Measurements from ENCODE around the gene SNED1. TPM values are rescaled to one million over a fixed set of nuclear protein-coding genes. Genes with fewer than 3 reads are reported as not detected.

Gene SNED1
- total and polyA plus RNA-seq, 9 of the 15 experiments (the other 6 are each of a cell fraction or from before 2014, with no cell fraction given) = 0.03 to 0.07 (median 0.05) TPM; not detected in 5

GRCh38 chr2:241049739-241050623 is 51.6 kb downstream of the SNED1 start (continued):
- TF ChIP-seq MCM3 (IDR thresholded peaks at IDR 0.05) (no peak), PRMT5 (CRISPR knock-in tag; IDR thresholded peaks at IDR 0.05) (0 out of 2 replicates have a peak, but pooled peaks have one; percentile 52), CHD4 (IDR thresholded peaks at IDR 0.05; ENCODE audit: insufficient read depth, insufficient replicate concordance, low read depth, low read length, poor library complexity, severe bottlenecking) (no peak), ZNF785 (CRISPR knock-in tag; IDR thresholded peaks at IDR 0.05) (no peak), BCOR (IDR thresholded peaks at IDR 0.05) (no peak), CREM (IDR thresholded peaks at IDR 0.05; ENCODE audit: low read depth) (no peak), ZNF766 (CRISPR knock-in tag; conservative IDR thresholded peaks at IDR 0.05) (no peak), HLTF (IDR thresholded peaks at IDR 0.05) (no peak), FOXJ3 (CRISPR knock-in tag; IDR thresholded peaks at IDR 0.05) (no peak), ZNF134 (CRISPR knock-in tag; conservative IDR thresholded peaks at IDR 0.05) (no peak), HNRNPUL1 (IDR thresholded peaks at IDR 0.05; ENCODE audit: low read length) (no peak), HMGN3 (IDR thresholded peaks at IDR 0.05; ENCODE audit: borderline replicate concordance, extremely low read depth, insufficient read length, low read depth, low read length) (no peak), TAL1 (IDR thresholded peaks at IDR 0.05) (no peak), NRF1 (conservative IDR thresholded peaks at IDR 0.05 in 1 of 2, IDR thresholded peaks at IDR 0.05 in 1 of 2) (no peak), ZNF23 (CRISPR knock-in tag; IDR thresholded peaks at IDR 0.05) (no peak), NEUROD1 (IDR thresholded peaks at IDR 0.05; ENCODE audit: borderline replicate concordance, low read depth, low read length, partially characterized antibody) (no peak), C11orf30 (IDR thresholded peaks at IDR 0.05; ENCODE audit: low read depth) (peak; percentile 61), THAP7 (CRISPR knock-in tag; IDR thresholded peaks at IDR 0.05) (no peak), KDM5B (IDR thresholded peaks at IDR 0.05; ENCODE audit: insufficient replicate concordance, low read depth, low read length) (no peak), KAT2B (IDR thresholded peaks at IDR 0.05; ENCODE audit: low read depth, low read length) (no peak), CHD2 (IDR thresholded peaks at IDR 0.05; ENCODE audit: low read depth, low read length) (no peak), HDAC8 (tag; IDR thresholded peaks at IDR 0.05) (no peak), ZNF445 (CRISPR knock-in tag; IDR thresholded peaks at IDR 0.05; ENCODE audit: low read depth) (no peak), FOXP1 (CRISPR knock-in tag; IDR thresholded peaks at IDR 0.05) (no peak), ZNF316 (IDR thresholded peaks at IDR 0.05) (peak; percentile 77)
- TF ChIP-seq, protein P1, sequence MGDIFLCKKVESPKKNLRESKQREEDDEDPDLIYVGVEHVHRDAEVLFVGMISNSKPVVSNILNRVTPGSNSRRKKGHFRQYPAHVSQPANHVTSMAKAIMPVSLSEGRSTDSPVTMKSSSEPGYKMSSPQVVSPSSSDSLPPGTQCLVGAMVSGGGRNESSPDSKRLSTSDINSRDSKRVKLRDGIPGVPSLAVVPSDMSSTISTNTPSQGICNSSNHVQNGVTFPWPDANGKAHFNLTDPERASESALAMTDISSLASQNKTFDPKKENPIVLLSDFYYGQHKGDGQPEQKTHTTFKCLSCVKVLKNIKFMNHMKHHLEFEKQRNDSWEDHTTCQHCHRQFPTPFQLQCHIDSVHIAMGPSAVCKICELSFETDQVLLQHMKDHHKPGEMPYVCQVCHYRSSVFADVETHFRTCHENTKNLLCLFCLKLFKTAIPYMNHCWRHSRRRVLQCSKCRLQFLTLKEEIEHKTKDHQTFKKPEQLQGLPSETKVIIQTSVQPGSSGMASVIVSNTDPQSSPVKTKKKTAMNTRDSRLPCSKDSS (IDR thresholded peaks at IDR 0.05; ENCODE audit: low read depth, partially characterized antibody) = no peak
- TF ChIP-seq, protein P2, sequence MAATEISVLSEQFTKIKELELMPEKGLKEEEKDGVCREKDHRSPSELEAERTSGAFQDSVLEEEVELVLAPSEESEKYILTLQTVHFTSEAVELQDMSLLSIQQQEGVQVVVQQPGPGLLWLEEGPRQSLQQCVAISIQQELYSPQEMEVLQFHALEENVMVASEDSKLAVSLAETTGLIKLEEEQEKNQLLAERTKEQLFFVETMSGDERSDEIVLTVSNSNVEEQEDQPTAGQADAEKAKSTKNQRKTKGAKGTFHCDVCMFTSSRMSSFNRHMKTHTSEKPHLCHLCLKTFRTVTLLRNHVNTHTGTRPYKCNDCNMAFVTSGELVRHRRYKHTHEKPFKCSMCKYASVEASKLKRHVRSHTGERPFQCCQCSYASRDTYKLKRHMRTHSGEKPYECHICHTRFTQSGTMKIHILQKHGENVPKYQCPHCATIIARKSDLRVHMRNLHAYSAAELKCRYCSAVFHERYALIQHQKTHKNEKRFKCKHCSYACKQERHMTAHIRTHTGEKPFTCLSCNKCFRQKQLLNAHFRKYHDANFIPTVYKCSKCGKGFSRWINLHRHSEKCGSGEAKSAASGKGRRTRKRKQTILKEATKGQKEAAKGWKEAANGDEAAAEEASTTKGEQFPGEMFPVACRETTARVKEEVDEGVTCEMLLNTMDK (IDR thresholded peaks at IDR 0.05; ENCODE audit: borderline replicate concordance, insufficient read depth, low read depth, low read length, poor library complexity, severe bottlenecking) = no peak
